ENCODE data around the gene GABRD.

Gene GABRD

DNA sequence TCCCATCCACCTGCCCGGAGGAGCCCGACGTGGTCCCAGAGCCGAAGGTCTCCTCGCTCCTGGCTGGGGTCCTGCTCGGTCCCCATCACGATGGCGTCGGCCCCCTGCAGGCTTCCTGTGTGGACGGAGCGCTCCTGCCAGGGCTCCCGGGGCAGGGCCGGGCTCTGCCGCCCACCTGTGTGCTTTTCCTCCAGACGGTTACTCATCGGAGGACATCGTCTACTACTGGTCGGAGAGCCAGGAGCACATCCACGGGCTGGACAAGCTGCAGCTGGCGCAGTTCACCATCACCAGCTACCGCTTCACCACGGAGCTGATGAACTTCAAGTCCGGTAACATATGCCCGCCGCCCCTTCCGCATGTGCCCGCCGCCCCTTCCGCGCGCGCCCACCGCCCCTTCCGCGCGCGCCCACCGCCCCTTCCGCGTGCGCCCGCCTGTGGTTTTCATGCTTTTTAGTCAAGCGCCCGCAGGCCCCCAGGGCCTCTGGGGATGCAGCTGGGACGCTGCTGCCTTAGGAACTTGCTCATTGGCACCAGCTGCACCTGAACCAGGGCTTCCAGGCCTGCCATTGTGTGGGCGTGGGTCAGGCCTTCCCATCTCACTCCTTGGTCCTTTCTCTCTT, 8.9 kb downstream of the GABRD start:
- no peak overlapping the region for H3K27ac Mint-ChIP-seq (ENCODE audit: low read depth)
- DNase-seq (ENCODE audit: low spot score in 2 of 2) (no peak), ATAC-seq (replicated peaks; ENCODE audit: extremely low read depth, poor library complexity, severe bottlenecking) (no peak)
- peaks cover 2% of the 10 kb centered on the region for H3K36me3 Mint-ChIP-seq (ENCODE audit: insufficient read depth)
- H3K4me1 Mint-ChIP-seq: no peaks in the 10 kb centered on the region
- H3K9me3 Mint-ChIP-seq: no peaks in the 10 kb centered on the region
- H3K27me3 Mint-ChIP-seq: peaks cover 12% of the 10 kb centered on the region
- no peak overlapping the region for H3K4me3 Mint-ChIP-seq

DNA sequence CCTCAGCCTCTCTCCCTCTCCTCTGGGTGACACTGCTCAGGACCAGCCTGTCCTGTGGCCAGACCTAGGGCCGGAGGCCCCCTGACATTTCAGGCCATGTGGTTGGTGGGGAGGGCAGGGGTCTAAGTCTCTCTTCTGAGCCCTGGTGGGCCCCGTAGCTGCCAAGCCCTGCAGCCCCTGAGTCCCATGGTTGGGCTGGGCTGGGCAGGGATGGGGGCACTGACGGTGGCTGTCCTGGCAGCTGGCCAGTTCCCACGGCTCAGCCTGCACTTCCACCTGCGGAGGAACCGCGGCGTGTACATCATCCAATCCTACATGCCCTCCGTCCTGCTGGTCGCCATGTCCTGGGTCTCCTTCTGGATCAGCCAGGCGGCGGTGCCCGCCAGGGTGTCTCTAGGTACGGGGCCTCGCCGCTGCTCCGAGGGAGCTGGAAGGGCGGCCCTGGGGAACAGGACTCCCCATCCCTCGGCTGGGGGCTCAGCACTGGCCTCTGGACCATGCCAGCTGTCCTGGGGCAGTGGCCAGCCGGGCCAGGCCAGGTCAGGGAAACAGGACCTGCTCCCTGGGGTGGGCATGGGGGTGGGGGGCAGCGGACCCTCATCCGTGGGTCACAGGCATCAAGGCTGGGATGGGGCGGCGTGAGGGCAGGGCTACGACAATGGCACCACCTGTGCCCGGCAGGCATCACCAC, 9.9 kb downstream of the GABRD start:
- H3K27me3 Mint-ChIP-seq: peaks cover 13% of the 10 kb centered on the region
- no peaks in the 10 kb centered on the region for H3K4me1 Mint-ChIP-seq
- H3K36me3 Mint-ChIP-seq (ENCODE audit: insufficient read depth): peaks cover 2% of the 10 kb centered on the region
- H3K4me3 Mint-ChIP-seq: no peak overlapping the region
- DNase-seq (ENCODE audit: low spot score in 2 of 2) (no peak), ATAC-seq (replicated peaks; ENCODE audit: extremely low read depth, poor library complexity, severe bottlenecking) (no peak)
- no peaks in the 10 kb centered on the region for H3K9me3 Mint-ChIP-seq
- no peak overlapping the region for H3K27ac Mint-ChIP-seq (ENCODE audit: low read depth)

DNA sequence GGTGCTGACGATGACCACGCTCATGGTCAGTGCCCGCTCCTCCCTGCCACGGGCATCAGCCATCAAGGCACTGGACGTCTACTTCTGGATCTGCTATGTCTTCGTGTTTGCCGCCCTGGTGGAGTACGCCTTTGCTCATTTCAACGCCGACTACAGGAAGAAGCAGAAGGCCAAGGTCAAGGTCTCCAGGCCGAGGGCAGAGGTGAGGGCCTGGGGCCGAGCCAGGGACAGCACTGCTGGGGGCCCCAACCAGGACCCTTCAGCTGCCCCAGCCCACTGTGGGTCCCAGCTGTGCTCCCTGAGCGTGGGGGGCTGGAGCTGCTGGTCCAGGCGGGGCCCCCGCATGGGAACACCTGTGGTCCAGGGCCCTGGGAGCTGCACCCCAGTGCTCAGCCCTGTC, 10.4 kb downstream of the GABRD start:
- H3K27ac Mint-ChIP-seq (ENCODE audit: low read depth): no peak overlapping the region
- no peak for ATAC-seq (replicated peaks; ENCODE audit: extremely low read depth, poor library complexity, severe bottlenecking)
- no peak for DNase-seq (ENCODE audit: low spot score in 2 of 2)
- no peaks in the 10 kb centered on the region for H3K4me1 Mint-ChIP-seq
- H3K9me3 Mint-ChIP-seq: no peaks in the 10 kb centered on the region
- peaks cover 2% of the 10 kb centered on the region for H3K36me3 Mint-ChIP-seq (ENCODE audit: insufficient read depth)
- H3K4me3 Mint-ChIP-seq: no peak overlapping the region
- H3K27me3 Mint-ChIP-seq: peaks cover 10% of the 10 kb centered on the region

DNA sequence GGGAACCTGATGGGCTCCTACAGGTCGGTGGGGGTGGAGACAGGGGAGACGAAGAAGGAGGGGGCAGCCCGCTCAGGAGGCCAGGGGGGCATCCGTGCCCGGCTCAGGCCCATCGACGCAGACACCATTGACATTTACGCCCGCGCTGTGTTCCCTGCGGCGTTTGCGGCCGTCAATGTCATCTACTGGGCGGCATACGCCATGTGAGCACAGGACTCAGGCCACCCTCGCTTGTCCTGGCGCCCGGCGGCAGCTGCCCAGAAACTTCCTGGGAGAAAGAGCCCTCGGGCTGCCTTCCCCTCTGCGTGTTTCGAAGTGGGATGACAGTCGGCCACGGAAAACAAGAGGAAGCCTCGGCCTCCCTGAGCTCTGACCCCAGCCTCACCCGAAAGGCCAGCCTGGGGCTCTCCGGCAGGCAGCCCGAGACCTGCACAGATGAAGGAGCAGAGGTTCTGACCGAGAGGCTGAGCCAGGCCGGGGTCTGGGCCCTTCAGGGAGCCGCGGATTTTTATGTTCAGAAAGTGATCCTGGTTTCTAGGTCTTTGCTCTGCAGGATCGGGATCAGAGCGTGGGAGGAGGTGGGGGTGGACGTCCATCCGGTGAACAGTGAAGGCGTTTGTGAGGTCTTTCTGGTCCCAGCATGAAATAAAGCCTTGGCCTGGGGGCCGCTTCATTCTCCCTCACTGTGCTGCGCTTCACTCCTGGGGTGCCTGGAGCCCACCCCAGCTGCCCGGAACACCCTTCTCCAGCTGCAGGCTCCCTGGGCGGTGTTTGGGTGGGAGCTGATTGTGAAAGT, 11.1 kb downstream of the GABRD start:
- H3K4me1 Mint-ChIP-seq: no peaks in the 10 kb centered on the region
- no peak overlapping the region for H3K27ac Mint-ChIP-seq (ENCODE audit: low read depth)
- peaks cover 10% of the 10 kb centered on the region for H3K27me3 Mint-ChIP-seq
- ATAC-seq (replicated peaks; ENCODE audit: extremely low read depth, poor library complexity, severe bottlenecking): no peak
- no peak overlapping the region for H3K4me3 Mint-ChIP-seq
- DNase-seq (ENCODE audit: low spot score in 2 of 2): no peak
- peaks cover 2% of the 10 kb centered on the region for H3K36me3 Mint-ChIP-seq (ENCODE audit: insufficient read depth)
- H3K9me3 Mint-ChIP-seq: no peaks in the 10 kb centered on the region

DNA sequence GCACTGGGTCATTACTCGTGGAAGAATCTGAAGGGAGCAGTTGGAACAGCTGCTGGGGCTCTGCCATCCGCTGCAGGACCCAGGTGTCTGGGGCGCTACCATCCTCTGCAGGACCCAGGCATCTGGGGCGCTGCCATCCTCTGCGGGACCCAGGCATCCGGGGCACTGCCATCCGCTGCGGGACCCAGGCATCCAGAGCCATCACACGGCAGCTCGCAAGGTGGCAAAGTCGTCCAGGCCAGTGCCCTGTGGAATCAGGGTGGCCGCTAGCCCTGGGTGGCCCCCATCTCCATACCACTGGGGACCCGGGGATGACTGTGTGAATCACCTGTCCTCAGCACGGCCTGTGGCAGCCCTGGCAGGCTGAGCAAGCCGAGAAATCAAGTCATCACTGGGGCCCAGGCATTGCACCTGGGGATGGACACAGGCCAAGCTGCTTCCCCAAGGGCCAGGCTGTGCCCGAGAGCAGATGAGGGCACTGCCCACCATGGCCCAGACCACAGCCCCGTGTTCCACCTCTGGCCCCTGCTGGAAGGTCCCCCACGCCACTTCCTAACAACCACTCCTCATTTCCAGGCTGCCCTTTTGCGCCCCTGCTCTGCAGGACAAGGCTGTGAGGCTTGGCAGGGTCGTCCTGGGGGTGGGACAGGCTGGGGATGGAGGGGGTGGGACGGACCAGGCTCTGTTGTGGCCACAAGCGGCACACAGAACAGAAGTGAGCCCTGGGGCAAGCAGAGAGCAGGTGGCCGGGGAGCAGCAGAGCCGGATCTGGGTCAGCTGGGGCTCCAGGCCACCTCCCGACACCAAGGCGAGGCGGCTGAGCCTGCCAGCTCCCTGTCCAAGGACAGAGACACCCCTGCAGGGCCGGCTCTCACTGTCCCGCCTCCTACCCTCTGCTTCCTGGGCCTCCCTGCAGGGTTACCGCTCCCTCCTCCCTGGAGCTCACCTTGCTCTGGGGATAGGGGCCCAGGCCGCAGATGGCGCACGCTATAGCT, 12.7 kb downstream of the GABRD start:
- H3K4me3 Mint-ChIP-seq: no peak overlapping the region
- H3K4me1 Mint-ChIP-seq: no peaks in the 10 kb centered on the region
- peaks cover 2% of the 10 kb centered on the region for H3K36me3 Mint-ChIP-seq (ENCODE audit: insufficient read depth)
- H3K27ac Mint-ChIP-seq (ENCODE audit: low read depth): no peak overlapping the region
- no peaks in the 10 kb centered on the region for H3K9me3 Mint-ChIP-seq
- no peak for DNase-seq (ENCODE audit: low spot score in 2 of 2)
- H3K27me3 Mint-ChIP-seq: peaks cover 10% of the 10 kb centered on the region
- ATAC-seq (replicated peaks; ENCODE audit: extremely low read depth, poor library complexity, severe bottlenecking): no peak

DNA sequence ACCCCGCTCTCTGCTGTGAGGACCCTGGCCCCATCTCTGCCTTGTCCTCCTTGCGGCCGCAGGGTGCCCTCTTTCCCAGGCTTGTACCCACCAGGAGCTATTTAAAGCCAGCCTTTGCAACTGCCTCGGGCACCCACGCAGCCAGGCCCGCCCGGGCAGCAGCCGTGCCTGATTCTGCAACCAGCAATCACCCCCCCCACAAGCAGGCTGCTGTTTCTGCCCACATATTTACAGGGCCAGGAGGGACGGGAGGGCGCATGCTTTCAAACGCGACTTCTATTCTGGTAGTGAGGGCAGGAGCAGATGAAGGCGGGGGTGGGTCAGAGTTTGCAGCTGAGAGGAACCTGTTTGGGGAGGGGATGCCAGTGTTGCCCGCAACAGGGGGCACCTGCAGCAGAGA, 13.6 kb downstream of the GABRD start:
- H3K9me3 Mint-ChIP-seq: no peaks in the 10 kb centered on the region
- peaks cover 10% of the 10 kb centered on the region for H3K27me3 Mint-ChIP-seq
- DNase-seq (ENCODE audit: low spot score in 2 of 2) (no peak), ATAC-seq (replicated peaks; ENCODE audit: extremely low read depth, poor library complexity, severe bottlenecking) (no peak)
- H3K4me3 Mint-ChIP-seq: no peak overlapping the region
- H3K4me1 Mint-ChIP-seq: no peaks in the 10 kb centered on the region
- peaks cover 2% of the 10 kb centered on the region for H3K36me3 Mint-ChIP-seq (ENCODE audit: insufficient read depth)
- H3K27ac Mint-ChIP-seq (ENCODE audit: low read depth): no peak overlapping the region

DNA sequence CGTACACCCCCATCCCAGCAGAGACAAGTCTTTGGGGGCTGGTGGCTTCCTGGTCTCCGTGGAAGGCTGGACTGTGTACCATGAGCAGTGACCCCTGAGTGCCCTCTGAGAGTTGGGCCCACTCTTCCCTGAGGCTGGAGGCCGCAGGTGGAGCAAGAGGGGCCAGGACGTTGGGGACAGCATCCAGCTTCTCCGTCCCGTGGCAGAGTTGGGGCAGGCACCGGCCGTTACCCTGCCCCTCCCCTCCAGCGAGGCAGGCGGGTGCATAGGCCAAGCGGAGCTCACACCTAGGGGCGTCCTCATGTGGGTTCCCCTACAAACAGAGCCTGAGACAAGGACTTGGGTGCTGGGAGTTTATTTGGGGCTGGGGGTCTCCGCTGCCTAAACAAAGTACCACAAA, 14.0 kb downstream of the GABRD start:
- no peaks in the 10 kb centered on the region for H3K9me3 Mint-ChIP-seq
- no peak overlapping the region for H3K4me3 Mint-ChIP-seq
- peaks cover 10% of the 10 kb centered on the region for H3K27me3 Mint-ChIP-seq

DNA sequence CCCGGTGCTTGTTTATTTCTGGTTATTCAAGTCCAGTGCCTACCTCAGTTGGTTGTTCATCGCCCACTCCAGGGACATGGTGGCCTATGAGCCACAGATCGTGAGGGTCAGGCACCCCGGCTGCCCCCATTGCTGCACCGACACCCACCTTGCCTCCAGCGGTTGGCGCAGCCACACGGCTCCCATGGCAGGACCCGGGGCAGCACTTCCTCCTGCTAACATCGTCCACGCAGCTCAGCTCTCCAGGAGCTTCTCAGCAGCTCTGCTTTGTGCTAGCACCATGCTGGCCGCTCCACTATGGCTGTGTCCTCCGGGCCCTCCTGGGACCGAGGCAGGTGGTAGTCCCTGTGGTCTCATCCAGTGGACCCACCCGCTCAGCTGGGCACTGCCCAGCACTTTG, 17.1 kb downstream of the GABRD start:
- no peaks in the 10 kb centered on the region for H3K9me3 Mint-ChIP-seq
- no peaks in the 10 kb centered on the region for H3K36me3 Mint-ChIP-seq (ENCODE audit: insufficient read depth)
- ATAC-seq (replicated peaks; ENCODE audit: extremely low read depth, poor library complexity, severe bottlenecking) (no peak), DNase-seq (ENCODE audit: low spot score in 2 of 2) (no peak)
- no peak overlapping the region for H3K4me3 Mint-ChIP-seq
- no peaks in the 10 kb centered on the region for H3K4me1 Mint-ChIP-seq
- H3K27ac Mint-ChIP-seq (ENCODE audit: low read depth): no peak overlapping the region
- peaks cover 10% of the 10 kb centered on the region for H3K27me3 Mint-ChIP-seq

More for the DNA sequence above, 14.0 kb downstream of the GABRD start:
- peaks cover 2% of the 10 kb centered on the region for H3K36me3 Mint-ChIP-seq (ENCODE audit: insufficient read depth)
- DNase-seq (ENCODE audit: low spot score in 2 of 2) (no peak), ATAC-seq (replicated peaks; ENCODE audit: extremely low read depth, poor library complexity, severe bottlenecking) (no peak)
- no peaks in the 10 kb centered on the region for H3K4me1 Mint-ChIP-seq
- no peak overlapping the region for H3K27ac Mint-ChIP-seq (ENCODE audit: low read depth)

DNA sequence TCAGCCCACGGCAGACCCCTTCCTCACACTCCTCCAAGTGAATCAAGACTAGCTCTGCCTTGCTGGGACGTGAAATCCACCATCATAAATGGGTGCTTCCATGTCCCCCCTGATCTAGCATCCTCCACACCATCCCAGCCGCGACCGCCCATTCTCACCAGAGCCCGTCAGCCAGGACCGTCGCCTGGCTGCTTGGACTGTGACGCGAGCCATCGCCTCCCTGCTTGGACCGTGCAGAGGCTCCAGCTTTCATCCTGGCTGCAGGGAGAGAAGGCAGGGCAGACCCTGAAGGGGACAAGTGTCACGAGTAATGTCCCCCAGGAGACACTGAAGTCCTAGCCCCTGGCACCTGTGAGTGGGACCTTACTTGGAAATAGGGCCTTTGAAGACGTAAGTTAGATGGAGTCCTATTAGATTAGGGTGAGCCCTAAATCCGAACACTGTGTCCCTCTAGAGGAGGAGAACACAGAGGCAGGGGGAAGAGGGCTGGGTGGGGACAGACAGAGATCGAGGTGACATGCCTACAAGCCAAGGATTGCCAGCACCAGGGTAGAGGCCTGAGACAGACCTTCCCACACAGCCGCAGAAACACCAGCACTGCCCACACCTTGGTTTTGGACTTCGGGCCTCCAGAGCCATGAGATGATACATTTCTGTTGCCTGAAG, 18.3 kb downstream of the GABRD start:
- Mint-ChIP-seq H3K36me3 (ENCODE audit: insufficient read depth) (no peaks in the 10 kb centered on the region), H3K4me3 (no peak overlapping the region), H3K27me3 (peaks cover 10% of the 10 kb centered on the region), H3K9me3 (no peaks in the 10 kb centered on the region), H3K4me1 (no peaks in the 10 kb centered on the region), H3K27ac (ENCODE audit: low read depth) (no peak overlapping the region)
- DNase-seq (ENCODE audit: low spot score in 2 of 2) (no peak), ATAC-seq (replicated peaks; ENCODE audit: extremely low read depth, poor library complexity, severe bottlenecking) (no peak)

DNA sequence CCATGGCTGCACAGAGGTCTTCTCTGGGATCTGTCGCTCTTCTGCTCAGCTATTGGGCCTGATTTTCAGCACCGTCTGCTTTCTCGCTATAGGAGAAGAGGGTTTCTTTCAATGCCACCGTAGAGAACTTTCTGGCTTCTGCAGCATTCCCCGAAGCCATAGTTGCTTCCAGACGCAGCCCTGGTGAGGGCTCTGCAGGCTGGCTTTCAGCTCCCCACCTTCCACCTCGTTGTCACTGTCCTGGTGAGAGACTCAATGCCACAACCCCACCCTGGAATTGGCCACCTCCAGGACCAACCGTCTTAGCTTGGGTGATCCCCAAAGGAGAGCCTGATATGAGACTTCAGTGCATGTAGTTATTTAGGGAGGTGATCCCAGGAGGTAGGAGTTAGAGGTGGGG, 19.1 kb downstream of the GABRD start:
- Mint-ChIP-seq H3K9me3 (no peaks in the 10 kb centered on the region), H3K36me3 (ENCODE audit: insufficient read depth) (no peaks in the 10 kb centered on the region), H3K27ac (ENCODE audit: low read depth) (no peak overlapping the region), H3K4me1 (no peaks in the 10 kb centered on the region), H3K27me3 (peaks cover 9% of the 10 kb centered on the region), H3K4me3 (no peak overlapping the region)
- DNase-seq (ENCODE audit: low spot score in 2 of 2) (no peak), ATAC-seq (replicated peaks; ENCODE audit: extremely low read depth, poor library complexity, severe bottlenecking) (no peak)

DNA sequence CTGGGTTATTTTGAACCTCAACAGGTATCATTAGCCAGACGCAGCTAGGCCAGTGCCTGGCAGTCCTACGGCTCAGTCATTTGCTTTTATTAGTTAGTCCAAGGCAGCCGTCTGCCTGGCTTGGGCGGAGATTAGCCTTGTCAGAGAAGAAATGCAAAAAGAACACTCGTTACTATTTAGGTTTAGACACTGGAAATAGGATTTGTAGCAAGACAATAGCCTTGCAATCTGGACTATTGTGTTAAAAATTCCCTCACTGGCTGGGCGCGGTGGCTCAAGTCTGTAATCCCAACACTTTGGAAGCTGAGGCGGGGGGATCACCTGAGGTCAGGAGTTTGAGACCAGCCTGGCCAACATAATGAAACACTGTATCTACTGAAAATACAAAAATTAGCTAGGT, 20.1 kb downstream of the GABRD start:
- Mint-ChIP-seq H3K4me1 (peaks cover 5% of the 10 kb centered on the region), H3K4me3 (no peak overlapping the region), H3K9me3 (no peaks in the 10 kb centered on the region), H3K27me3 (no peaks in the 10 kb centered on the region), H3K27ac (ENCODE audit: low read depth) (no peak overlapping the region), H3K36me3 (ENCODE audit: insufficient read depth) (no peaks in the 10 kb centered on the region)
- no peak for ATAC-seq (replicated peaks; ENCODE audit: extremely low read depth, poor library complexity, severe bottlenecking)
- no peak for DNase-seq (ENCODE audit: low spot score in 2 of 2)

DNA sequence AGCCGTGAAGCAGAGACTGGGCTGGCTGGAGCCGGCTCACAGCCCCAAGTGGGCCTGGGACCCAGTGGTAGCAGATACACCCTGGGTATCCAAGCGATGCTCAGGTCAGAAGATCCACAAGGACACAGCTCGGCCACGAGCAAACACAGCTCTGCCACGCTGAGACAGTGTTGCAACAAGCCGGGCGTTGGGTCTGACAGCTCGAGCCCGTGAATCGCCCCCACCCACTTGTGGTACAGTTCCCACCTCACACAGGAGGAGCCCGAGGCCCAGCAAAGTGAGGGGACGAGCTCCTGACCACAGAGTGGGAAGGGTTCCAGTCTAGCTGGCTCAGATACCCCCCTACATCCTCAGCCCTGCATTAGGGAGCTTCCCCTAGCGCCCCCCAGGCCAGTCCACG, 22.2 kb downstream of the GABRD start:
- H3K27ac Mint-ChIP-seq (ENCODE audit: low read depth): no peak overlapping the region
- no peaks in the 10 kb centered on the region for H3K9me3 Mint-ChIP-seq

More for the DNA sequence above, 22.2 kb downstream of the GABRD start:
- DNase-seq (ENCODE audit: low spot score in 2 of 2) (no peak), ATAC-seq (replicated peaks; ENCODE audit: extremely low read depth, poor library complexity, severe bottlenecking) (no peak)
- Mint-ChIP-seq H3K27me3 (no peaks in the 10 kb centered on the region), H3K4me1 (peaks cover 16% of the 10 kb centered on the region), H3K4me3 (no peak overlapping the region), H3K36me3 (ENCODE audit: insufficient read depth) (no peaks in the 10 kb centered on the region)
